ENCODE measurements around the gene PRICKLE1. TPM values are rescaled to one million over a fixed set of nuclear protein-coding genes. Genes with fewer than 3 reads are reported as not detected.

The PRICKLE1 gene
- total and polyA plus RNA-seq, 2 donors (not counting 3 experiments of a cell fraction or from before 2014, with no cell fraction given), result 34.3 to 86.0 TPM

GRCh38 chr12:42525444-42525843 lies 64.1 kb downstream of the PRICKLE1 start:
- no peaks in the 10 kb centered on the region for H3K9me1 ChIP-seq (replicated peaks; ENCODE audit: control insufficient read depth, extremely low read depth, insufficient read depth, low read length)
- CTCF ChIA-PET, result interaction anchor here (0.7 to 1.2 kb wide), 3 partner anchors 42 to 757 kb away, joined by 3 read pairs; no protein-coding TSS in a partner anchor

More at GRCh38 chr12:42525444-42525843, 64.1 kb downstream of the PRICKLE1 start:
- dilution Hi-C loops (cut with MboI; ENCODE audit: extremely low pct_ligation_motif_present, low sequenced_read_pairs), result no loop called here
- intact Hi-C loops (cut with micrococcal nuclease), result no loop called here
- BruUV-seq (replicated peaks), result no TSS peak
- H4K20me1 ChIP-seq (replicated peaks; ENCODE audit: control insufficient read depth, extremely low read depth, insufficient read depth, low read length), result peaks cover 11% of the 10 kb centered on the region
- no peaks in the 10 kb centered on the region for H3K4me1 ChIP-seq (ENCODE audit: control insufficient read depth, extremely low read depth, insufficient read depth, low read length)
- H3K79me2 ChIP-seq (ENCODE audit: control insufficient read depth, insufficient read depth, low read length), result peaks cover 26% of the 10 kb centered on the region
- no peaks in the 10 kb centered on the region for H3K9me3 ChIP-seq (replicated peaks; ENCODE audit: control insufficient read depth, insufficient read depth, low read length)
- POLR2A ChIA-PET, result no interaction called here
- H3K4me3 ChIP-seq (replicated peaks in 1 of 3; ENCODE audit: insufficient read depth in 1 of 3, low read depth in 1 of 3, low read length in 3 of 3), result no peak overlapping the region
- no peak for DNase-seq (ENCODE audit: low read depth, low spot score)
- H3K36me3 ChIP-seq (ENCODE audit: control insufficient read depth in 2 of 2, extremely low read depth in 1 of 2, insufficient read depth in 2 of 2, low read length in 2 of 2), result peaks cover 3 to 7% of the 10 kb centered on the region in 2 experiments
- H3K27ac ChIP-seq (ENCODE audit: insufficient read depth, low read depth, low read length), result no peak overlapping the region
- no peak for FAIRE-seq
- H3K4me2 ChIP-seq (ENCODE audit: insufficient read depth, low read length), result no peak overlapping the region
- no peak overlapping the region for H3K9ac ChIP-seq (replicated peaks; ENCODE audit: extremely low read depth, insufficient read depth, low read length)
- no peak overlapping the region for H2AFZ ChIP-seq (ENCODE audit: low read depth, low read length)
- no peaks in the 10 kb centered on the region for H3K27me3 ChIP-seq (ENCODE audit: control insufficient read depth in 2 of 2, insufficient read depth in 2 of 2, low read length in 2 of 2)
- TF ChIP-seq EZH2 (IDR thresholded peaks at IDR 0.05; ENCODE audit: borderline replicate concordance, low read depth, low read length, severe bottlenecking), result no peak
- no peak for TF ChIP-seq POLR2AphosphoS5 (IDR thresholded peaks at IDR 0.05; ENCODE audit: insufficient read depth, low read depth, low read length)
- no peak for TF ChIP-seq FOS (IDR thresholded peaks at IDR 0.05; ENCODE audit: borderline replicate concordance, insufficient read depth, low read length)
- TF ChIP-seq JUN (IDR thresholded peaks at IDR 0.05; ENCODE audit: borderline replicate concordance, insufficient read depth, insufficient read length, low read depth), result no peak
- TF ChIP-seq CTCF (IDR thresholded peaks at IDR 0.05; ENCODE audit: extremely low read depth in 1 of 2, insufficient read depth in 1 of 2, low read depth in 1 of 2, low read length in 2 of 2), result no peak

Measured in endothelial cell of umbilical vein (primary cell).